Measurements from ENCODE around the gene ATP1A1. TPM values are rescaled to one million over a fixed set of nuclear protein-coding genes. Genes with fewer than 3 reads are reported as not detected.

The ATP1A1 gene
- total RNA-seq, 4 donors from 2014 or later = 103 to 257 (median 204) TPM

GRCh38 chr1:116411784-116412479 is 38.9 kb downstream of the ATP1A1 start:
- H3K4me1 ChIP-seq = peaks cover 4 to 14% of the 10 kb centered on the region in 2 donors
- TF ChIP-seq POLR2A (IDR thresholded peaks at IDR 0.05) = no peak
- TF ChIP-seq, protein P1, sequence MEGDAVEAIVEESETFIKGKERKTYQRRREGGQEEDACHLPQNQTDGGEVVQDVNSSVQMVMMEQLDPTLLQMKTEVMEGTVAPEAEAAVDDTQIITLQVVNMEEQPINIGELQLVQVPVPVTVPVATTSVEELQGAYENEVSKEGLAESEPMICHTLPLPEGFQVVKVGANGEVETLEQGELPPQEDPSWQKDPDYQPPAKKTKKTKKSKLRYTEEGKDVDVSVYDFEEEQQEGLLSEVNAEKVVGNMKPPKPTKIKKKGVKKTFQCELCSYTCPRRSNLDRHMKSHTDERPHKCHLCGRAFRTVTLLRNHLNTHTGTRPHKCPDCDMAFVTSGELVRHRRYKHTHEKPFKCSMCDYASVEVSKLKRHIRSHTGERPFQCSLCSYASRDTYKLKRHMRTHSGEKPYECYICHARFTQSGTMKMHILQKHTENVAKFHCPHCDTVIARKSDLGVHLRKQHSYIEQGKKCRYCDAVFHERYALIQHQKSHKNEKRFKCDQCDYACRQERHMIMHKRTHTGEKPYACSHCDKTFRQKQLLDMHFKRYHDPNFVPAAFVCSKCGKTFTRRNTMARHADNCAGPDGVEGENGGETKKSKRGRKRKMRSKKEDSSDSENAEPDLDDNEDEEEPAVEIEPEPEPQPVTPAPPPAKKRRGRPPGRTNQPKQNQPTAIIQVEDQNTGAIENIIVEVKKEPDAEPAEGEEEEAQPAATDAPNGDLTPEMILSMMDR (IDR thresholded peaks at IDR 0.05 in 4 of 5, conservative IDR thresholded peaks at IDR 0.05 in 1 of 5) = no peak
- H3K9me3 ChIP-seq = no peaks in the 10 kb centered on the region
- in situ Hi-C loops (cut with MboI; ENCODE audit: low sequenced_read_pairs in 4 of 4) = no loop called here
- no peak for DNase-seq
- H3K36me3 ChIP-seq = peaks cover 0 to 14% of the 10 kb centered on the region in 2 donors
- intact Hi-C loops (cut with DNase I; ENCODE audit: low total_unique reads) = no loop called here
- ATAC-seq = no peak
- H3K4me3 ChIP-seq = no peak overlapping the region
- H3K27me3 ChIP-seq = no peaks in the 10 kb centered on the region
- no peak overlapping the region for H3K27ac ChIP-seq

- TF ChIP-seq POLR2A (IDR thresholded peaks at IDR 0.05) = no peak
- TF ChIP-seq, protein P1 (IDR thresholded peaks at IDR 0.05 in 4 of 5, conservative IDR thresholded peaks at IDR 0.05 in 1 of 5) = no peak
- H3K4me1 ChIP-seq = peaks cover 10 to 19% of the 10 kb centered on the region in 2 donors
- no peak overlapping the region for H3K27ac ChIP-seq
- no peaks in the 10 kb centered on the region for H3K27me3 ChIP-seq
- no peak overlapping the region for H3K4me3 ChIP-seq
- H3K9me3 ChIP-seq = no peaks in the 10 kb centered on the region
- ATAC-seq (no peak), DNase-seq (no peak)
- in situ Hi-C loops (cut with MboI; ENCODE audit: low sequenced_read_pairs in 4 of 4) (no loop called here), intact Hi-C loops (cut with DNase I; ENCODE audit: low total_unique reads) (no loop called here)
- peaks cover 0 to 9% of the 10 kb centered on the region in 2 donors for H3K36me3 ChIP-seq
These were observed 39.4 kb downstream of the ATP1A1 start for GRCh38 chr1:116412480-116412798.

- H3K27ac ChIP-seq = no peak overlapping the region
These were observed 39.9 kb downstream of the ATP1A1 start for GRCh38 chr1:116412898-116413297.

DNA sequence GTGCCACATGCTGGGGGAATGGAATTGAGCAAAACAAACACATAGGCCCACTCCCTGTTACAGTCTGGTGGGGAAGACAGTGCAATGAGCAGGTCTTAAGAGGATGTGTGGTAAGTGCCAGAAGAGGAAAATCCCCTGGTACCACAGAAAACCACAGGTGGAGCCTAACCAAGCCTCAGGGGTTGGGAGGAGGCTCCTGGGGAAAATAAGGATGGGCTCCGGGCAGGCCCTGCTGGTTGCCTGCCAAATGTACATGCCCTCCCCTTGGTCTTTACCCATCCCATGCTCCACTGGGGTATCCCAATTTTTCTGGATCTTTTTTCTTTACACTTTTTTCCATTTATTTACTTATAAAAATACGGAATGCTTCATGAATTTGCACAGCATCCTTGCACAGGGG is 40.4 kb downstream of the ATP1A1 start:
- intact Hi-C loops (cut with DNase I; ENCODE audit: low total_unique reads) = no loop called here
- H3K27me3 ChIP-seq = no peaks in the 10 kb centered on the region
- H3K4me3 ChIP-seq = no peak overlapping the region
- H3K9me3 ChIP-seq = no peaks in the 10 kb centered on the region
- no peak for TF ChIP-seq POLR2A (IDR thresholded peaks at IDR 0.05)
- TF ChIP-seq, protein P1 (IDR thresholded peaks at IDR 0.05 in 4 of 5, conservative IDR thresholded peaks at IDR 0.05 in 1 of 5) = no peak
- peaks cover 16 to 28% of the 10 kb centered on the region in 2 donors for H3K4me1 ChIP-seq
- no peak overlapping the region for H3K27ac ChIP-seq
- ATAC-seq (no peak), DNase-seq (no peak)
- H3K36me3 ChIP-seq = no peaks in the 10 kb centered on the region
- in situ Hi-C loops (cut with MboI; ENCODE audit: low sequenced_read_pairs in 4 of 4) = no loop called here

More at GRCh38 chr1:116412898-116413297, 39.9 kb downstream of the ATP1A1 start:
- DNase-seq = no peak
- Histone ChIP-seq H3K4me1 (peaks cover 14 to 23% of the 10 kb centered on the region in 2 donors), H3K36me3 (peaks cover 0 to 4% of the 10 kb centered on the region in 2 donors), H3K4me3 (no peak overlapping the region), H3K9me3 (no peaks in the 10 kb centered on the region), H3K27me3 (no peaks in the 10 kb centered on the region)
- in situ Hi-C loops (cut with MboI; ENCODE audit: low sequenced_read_pairs in 4 of 4) = no loop called here
- no peak for ATAC-seq
- intact Hi-C loops (cut with DNase I; ENCODE audit: low total_unique reads) = no loop called here
- TF ChIP-seq POLR2A (IDR thresholded peaks at IDR 0.05) = no peak
- TF ChIP-seq, protein P1 (IDR thresholded peaks at IDR 0.05 in 4 of 5, conservative IDR thresholded peaks at IDR 0.05 in 1 of 5) = no peak

DNA sequence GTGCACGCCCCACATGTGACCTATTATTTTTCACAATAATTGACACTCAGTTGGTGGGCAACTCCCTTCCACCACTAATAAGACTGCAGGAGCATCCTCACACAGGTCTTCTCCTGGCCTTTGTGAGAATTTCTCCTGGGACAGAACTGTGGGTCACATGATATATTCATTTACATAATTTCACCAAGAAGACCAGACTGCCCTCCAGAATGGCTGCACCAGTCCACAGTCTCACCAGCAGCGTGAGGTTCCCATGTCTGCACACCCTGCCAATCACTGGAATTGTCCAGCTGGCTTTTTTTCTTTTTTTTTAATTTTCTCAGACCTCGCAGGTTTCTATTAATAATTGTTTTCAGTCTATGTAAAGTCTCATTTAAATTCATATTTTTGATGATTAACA is 41.3 kb downstream of the ATP1A1 start:
- in situ Hi-C loops (cut with MboI; ENCODE audit: low sequenced_read_pairs in 4 of 4) = no loop called here
- ATAC-seq = no peak
- TF ChIP-seq POLR2A (IDR thresholded peaks at IDR 0.05) = no peak
- TF ChIP-seq, protein P1 (IDR thresholded peaks at IDR 0.05 in 4 of 5, conservative IDR thresholded peaks at IDR 0.05 in 1 of 5) = no peak
- Histone ChIP-seq H3K27ac (no peak overlapping the region), H3K4me1 (peaks cover 19 to 31% of the 10 kb centered on the region in 2 donors), H3K4me3 (no peak overlapping the region), H3K9me3 (no peaks in the 10 kb centered on the region), H3K36me3 (no peaks in the 10 kb centered on the region), H3K27me3 (no peaks in the 10 kb centered on the region)
- DNase-seq = no peak
- intact Hi-C loops (cut with DNase I; ENCODE audit: low total_unique reads) = no loop called here

Measured in gastrocnemius medialis (tissue), 4 donors.